ENCODE results near the gene CD96. TPM values are rescaled to one million over a fixed set of nuclear protein-coding genes. Genes with fewer than 3 reads are reported as not detected.

The CD96 gene
- total RNA-seq, 2 donors from 2014 or later, result not detected

GRCh38 chr3:111666041-111666735, 124.2 kb downstream of the CD96 start:
- no peaks in the 10 kb centered on the region for H3K27me3 ChIP-seq (ENCODE audit: control insufficient read depth, insufficient read depth, low read length, poor library complexity, severe bottlenecking)
- DNase-seq, result no peak
- H3K9ac ChIP-seq (ENCODE audit: extremely low read depth, low read length, poor library complexity, severe bottlenecking), result no peak overlapping the region
- WGBS, 2 experiments (ENCODE audit: insufficient coverage in 1 of 2, insufficient read length in 1 of 2), result 57 to 73% methylated on average over 3 to 4 of the region's 4 CpGs
- H3K4me3 ChIP-seq (ENCODE audit: low read length), result no peak overlapping the region
- no peaks in the 10 kb centered on the region for H3K36me3 ChIP-seq (ENCODE audit: control insufficient read depth, insufficient read depth, low read length)
- H3K4me1 ChIP-seq (ENCODE audit: control insufficient read depth, insufficient read depth, low read length), result no peaks in the 10 kb centered on the region
- H3K4me1 Mint-ChIP-seq, result peaks cover 5% of the 10 kb centered on the region
- H3K9me3 ChIP-seq (ENCODE audit: control insufficient read depth, low read length), result peaks cover 30% of the 10 kb centered on the region
- peaks cover 33% of the 10 kb centered on the region for H3K9me3 Mint-ChIP-seq
- H3K27me3 Mint-ChIP-seq (ENCODE audit: insufficient read depth), result no peaks in the 10 kb centered on the region
- H3K36me3 Mint-ChIP-seq (ENCODE audit: low read depth), result peaks cover 4% of the 10 kb centered on the region
- H3K27ac ChIP-seq (ENCODE audit: low read depth, low read length), result no peak overlapping the region
- no peak for TF ChIP-seq CTCF (conservative IDR thresholded peaks at IDR 0.05)
- no peak overlapping the region for H3K4me3 Mint-ChIP-seq
- no peak overlapping the region for H3K27ac Mint-ChIP-seq

GRCh38 chr3:111667170-111667569, 125.2 kb downstream of the CD96 start:
- Mint-ChIP-seq H3K36me3 (ENCODE audit: low read depth) (peaks cover 4% of the 10 kb centered on the region), H3K27ac (no peak overlapping the region), H3K27me3 (ENCODE audit: insufficient read depth) (no peaks in the 10 kb centered on the region), H3K9me3 (peaks cover 23% of the 10 kb centered on the region), H3K4me3 (no peak overlapping the region), H3K4me1 (peaks cover 5% of the 10 kb centered on the region)
- no peaks in the 10 kb centered on the region for H3K36me3 ChIP-seq (ENCODE audit: control insufficient read depth, insufficient read depth, low read length)
- WGBS, 2 experiments (ENCODE audit: insufficient coverage in 1 of 2, insufficient read length in 1 of 2), result 93 to 100% methylated on average over 5 of the region's 5 CpGs
- no peak overlapping the region for H3K9ac ChIP-seq (ENCODE audit: extremely low read depth, low read length, poor library complexity, severe bottlenecking)
- H3K4me3 ChIP-seq (ENCODE audit: low read length), result no peak overlapping the region
- H3K27ac ChIP-seq (ENCODE audit: low read depth, low read length), result no peak overlapping the region
- no peaks in the 10 kb centered on the region for H3K27me3 ChIP-seq (ENCODE audit: control insufficient read depth, insufficient read depth, low read length, poor library complexity, severe bottlenecking)
- DNase-seq, result no peak
- H3K4me1 ChIP-seq (ENCODE audit: control insufficient read depth, insufficient read depth, low read length), result no peaks in the 10 kb centered on the region
- TF ChIP-seq CTCF (conservative IDR thresholded peaks at IDR 0.05), result no peak
- peaks cover 20% of the 10 kb centered on the region for H3K9me3 ChIP-seq (ENCODE audit: control insufficient read depth, low read length)

- 80 to 89% methylated on average over 2 to 5 of the region's 5 CpGs for WGBS, 2 experiments (ENCODE audit: insufficient coverage in 1 of 2, insufficient read length in 1 of 2)
- no peaks in the 10 kb centered on the region for H3K36me3 ChIP-seq (ENCODE audit: control insufficient read depth, insufficient read depth, low read length)
- Mint-ChIP-seq H3K27ac (no peak overlapping the region), H3K4me1 (peaks cover 5% of the 10 kb centered on the region), H3K36me3 (ENCODE audit: low read depth) (peaks cover 4% of the 10 kb centered on the region), H3K9me3 (peaks cover 17% of the 10 kb centered on the region), H3K4me3 (no peak overlapping the region), H3K27me3 (ENCODE audit: insufficient read depth) (peaks cover 2% of the 10 kb centered on the region)
- no peaks in the 10 kb centered on the region for H3K4me1 ChIP-seq (ENCODE audit: control insufficient read depth, insufficient read depth, low read length)
- DNase-seq, result no peak
- peaks cover 16% of the 10 kb centered on the region for H3K9me3 ChIP-seq (ENCODE audit: control insufficient read depth, low read length)
- no peak overlapping the region for H3K9ac ChIP-seq (ENCODE audit: extremely low read depth, low read length, poor library complexity, severe bottlenecking)
- H3K27ac ChIP-seq (ENCODE audit: low read depth, low read length), result no peak overlapping the region
- no peak overlapping the region for H3K4me3 ChIP-seq (ENCODE audit: low read length)
- peaks cover under 1% of the 10 kb centered on the region for H3K27me3 ChIP-seq (ENCODE audit: control insufficient read depth, insufficient read depth, low read length, poor library complexity, severe bottlenecking)
- no peak for TF ChIP-seq CTCF (conservative IDR thresholded peaks at IDR 0.05)
Measured at GRCh38 chr3:111667621-111668239, 125.7 kb downstream of the CD96 start.

All from endodermal cell (in vitro differentiated cells).